GM12873 (cell line): ENCODE data around the gene P3H4.

Experiments
- TF ChIP-seq, protein P1 (sequence below): IDR thresholded peaks from 2 replicates; pipeline ENCODE4 v1.5.1; 2012; ENCODE audit warnings: low read depth, mild to moderate bottlenecking, moderate library complexity, low read length, control low read depth; ENCODE audit not compliant: insufficient read depth; ENCODE audit errors: missing control alignments

The P3H4 gene

DNA sequence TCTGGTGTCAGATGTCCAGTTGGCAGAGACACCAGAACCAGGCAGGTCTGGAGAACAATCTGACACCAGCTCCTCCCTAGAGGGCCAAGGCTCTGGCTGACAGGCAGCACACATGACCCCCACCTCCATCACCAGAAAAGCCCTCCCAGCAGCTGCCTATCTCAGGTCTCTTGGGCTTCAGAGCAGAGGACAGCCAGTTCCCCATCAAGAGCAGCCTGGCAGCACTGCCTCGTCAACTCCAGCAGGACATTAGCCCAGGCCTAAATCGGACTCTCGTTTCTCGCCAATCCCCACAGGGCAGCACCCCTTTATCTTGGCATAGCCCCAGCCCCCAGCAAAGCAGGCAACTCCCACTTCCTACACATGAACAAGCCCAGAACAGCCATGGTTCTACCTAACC is 29.6 kb downstream of the P3H4 start:
- TF ChIP-seq, protein P1, sequence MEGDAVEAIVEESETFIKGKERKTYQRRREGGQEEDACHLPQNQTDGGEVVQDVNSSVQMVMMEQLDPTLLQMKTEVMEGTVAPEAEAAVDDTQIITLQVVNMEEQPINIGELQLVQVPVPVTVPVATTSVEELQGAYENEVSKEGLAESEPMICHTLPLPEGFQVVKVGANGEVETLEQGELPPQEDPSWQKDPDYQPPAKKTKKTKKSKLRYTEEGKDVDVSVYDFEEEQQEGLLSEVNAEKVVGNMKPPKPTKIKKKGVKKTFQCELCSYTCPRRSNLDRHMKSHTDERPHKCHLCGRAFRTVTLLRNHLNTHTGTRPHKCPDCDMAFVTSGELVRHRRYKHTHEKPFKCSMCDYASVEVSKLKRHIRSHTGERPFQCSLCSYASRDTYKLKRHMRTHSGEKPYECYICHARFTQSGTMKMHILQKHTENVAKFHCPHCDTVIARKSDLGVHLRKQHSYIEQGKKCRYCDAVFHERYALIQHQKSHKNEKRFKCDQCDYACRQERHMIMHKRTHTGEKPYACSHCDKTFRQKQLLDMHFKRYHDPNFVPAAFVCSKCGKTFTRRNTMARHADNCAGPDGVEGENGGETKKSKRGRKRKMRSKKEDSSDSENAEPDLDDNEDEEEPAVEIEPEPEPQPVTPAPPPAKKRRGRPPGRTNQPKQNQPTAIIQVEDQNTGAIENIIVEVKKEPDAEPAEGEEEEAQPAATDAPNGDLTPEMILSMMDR, result no peak

DNA sequence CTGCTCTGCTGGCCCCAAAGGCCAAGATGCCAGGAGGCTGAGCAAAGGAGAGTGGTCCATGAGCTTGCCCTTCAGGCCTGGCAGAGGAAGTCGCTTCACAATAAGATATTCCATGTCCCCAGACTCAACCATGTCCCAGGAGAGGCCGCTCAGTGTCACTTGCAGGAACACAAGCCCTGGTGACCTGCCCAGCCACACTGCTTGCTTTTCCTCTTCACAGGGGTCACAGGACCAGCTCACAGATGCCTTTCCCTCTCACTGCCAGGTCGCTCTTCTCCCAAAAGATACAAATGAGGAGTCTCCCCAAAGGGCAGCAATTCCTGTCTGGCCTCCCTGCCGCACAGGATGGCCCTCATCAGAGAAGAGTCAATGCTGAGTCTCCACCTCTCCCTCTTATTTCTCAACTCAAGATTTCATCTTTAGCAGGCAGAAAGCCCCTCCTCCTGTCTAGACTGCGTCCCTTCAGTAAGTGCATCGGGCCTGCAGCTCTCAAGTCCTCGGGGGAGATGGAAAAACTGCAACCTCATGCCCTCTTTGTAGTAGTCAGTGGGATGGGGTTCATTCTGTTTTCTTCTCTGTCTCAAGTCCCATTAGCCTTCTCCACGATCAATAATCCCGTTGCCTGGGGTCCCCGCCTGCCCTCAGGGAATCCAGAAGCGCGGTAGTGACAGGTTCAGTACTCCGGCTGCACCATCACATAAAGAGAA is 30.2 kb downstream of the P3H4 start:
- TF ChIP-seq, protein P1, result no peak

DNA sequence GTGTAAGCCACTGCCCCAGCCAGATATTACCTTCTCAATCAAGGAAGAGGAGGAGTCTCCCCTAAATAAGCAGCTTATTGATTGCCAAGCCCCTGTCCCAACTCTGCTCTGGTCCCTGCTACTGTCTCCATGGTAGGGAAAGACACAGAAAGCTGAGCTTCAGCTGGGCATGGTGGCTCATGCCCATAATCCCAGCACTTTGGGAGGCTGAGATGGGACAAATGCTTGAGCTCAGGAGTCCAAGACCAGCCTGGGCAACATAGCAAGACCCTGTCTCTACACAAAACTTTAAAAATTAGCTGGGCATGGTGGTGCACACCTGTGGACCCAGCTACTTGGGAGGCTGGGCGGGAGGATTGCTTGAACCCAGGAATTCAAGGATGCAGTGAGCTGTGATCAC is 31.8 kb downstream of the P3H4 start:
- TF ChIP-seq, protein P1, result no peak

DNA sequence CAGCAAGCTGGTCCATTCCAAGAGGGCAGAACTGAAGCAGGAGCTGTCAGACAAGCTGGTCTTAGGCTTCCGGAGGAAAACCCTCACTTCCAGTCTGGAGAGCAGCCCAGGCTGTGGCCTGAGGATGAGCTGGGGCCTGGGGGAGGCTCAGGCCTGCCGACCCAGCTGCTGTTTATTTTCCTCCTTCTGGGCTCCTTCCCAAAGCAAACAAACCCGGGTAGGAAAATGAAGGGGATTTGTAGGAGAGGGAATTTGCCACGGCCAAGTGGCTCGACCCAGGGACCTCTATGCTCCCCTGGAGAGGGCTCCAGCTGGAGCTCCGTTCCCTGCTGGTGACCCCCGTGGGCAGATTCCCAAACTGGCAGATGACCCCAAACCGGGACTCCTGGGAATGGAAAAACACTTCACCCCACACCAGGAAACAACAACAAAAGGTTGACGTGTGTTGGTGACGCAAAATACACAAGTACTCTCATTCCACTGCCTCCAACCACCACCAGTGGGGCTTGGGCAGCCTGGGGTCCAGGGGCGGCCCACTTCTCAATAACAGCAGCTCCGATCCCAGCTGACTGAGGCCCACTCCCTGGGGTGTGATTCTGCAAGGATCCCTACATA is 34.1 kb downstream of the P3H4 start:
- TF ChIP-seq, protein P1, result no peak

DNA sequence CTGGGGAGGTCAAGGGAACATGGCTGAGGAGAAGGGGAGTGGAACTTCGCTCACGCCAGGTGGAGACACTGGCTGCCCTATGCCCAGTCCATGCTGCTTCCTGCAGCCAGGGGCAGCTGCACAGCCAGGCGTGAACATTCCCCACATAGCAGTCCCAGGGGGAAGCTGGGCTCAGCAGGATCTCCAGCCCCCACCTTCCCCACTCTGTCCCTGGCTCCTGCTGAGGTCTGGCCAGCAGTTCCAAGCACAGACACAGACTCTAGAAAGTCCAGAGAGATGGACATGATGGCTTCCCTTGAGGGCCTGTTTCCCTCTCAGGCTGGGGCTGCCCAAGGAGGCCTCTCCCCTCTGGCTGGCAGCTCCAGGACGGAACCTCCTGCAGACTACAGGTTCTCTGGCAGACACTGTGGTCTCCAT is 34.6 kb downstream of the P3H4 start:
- TF ChIP-seq, protein P1, result no peak

DNA sequence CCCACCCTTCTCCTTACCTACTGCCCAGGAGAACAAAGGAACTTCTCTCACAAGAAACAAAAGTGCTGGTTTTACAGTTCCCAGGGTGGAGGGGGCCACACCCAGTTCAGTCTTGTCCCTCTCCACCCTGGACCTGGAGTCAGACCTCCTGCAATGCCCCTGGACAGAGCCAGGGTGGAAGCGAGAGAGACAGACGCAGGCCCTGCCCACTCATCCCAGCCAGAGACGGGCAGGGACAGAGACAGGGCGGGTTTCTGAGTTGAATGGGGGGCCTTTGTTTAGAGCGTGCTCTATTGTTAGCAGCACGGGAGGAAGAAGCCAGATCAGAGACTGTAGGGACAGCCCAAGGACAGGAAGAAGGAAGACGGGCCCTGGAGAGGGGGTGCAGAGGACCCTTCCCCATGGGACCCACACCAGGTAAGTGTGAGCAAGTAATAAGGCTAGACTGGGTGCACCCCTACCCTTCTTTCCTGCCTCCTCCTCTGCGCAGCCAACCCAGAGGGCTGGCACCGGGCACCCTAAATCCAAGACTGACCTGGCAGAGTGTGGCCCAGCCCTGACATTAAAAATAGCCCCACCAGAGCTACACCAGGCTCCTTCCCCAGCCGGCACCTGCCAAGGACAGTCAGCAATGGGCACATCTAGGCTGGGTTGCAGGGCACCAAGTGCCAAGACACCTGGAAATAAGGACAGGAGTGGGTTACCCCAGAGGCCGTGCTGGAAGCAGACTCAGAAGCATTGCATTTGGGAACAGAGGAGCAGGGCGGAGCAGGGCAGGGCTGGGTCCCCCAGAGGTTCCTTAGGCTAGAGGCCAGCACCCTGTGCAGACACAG is 36.1 kb downstream of the P3H4 start:
- TF ChIP-seq, protein P1, result no peak

DNA sequence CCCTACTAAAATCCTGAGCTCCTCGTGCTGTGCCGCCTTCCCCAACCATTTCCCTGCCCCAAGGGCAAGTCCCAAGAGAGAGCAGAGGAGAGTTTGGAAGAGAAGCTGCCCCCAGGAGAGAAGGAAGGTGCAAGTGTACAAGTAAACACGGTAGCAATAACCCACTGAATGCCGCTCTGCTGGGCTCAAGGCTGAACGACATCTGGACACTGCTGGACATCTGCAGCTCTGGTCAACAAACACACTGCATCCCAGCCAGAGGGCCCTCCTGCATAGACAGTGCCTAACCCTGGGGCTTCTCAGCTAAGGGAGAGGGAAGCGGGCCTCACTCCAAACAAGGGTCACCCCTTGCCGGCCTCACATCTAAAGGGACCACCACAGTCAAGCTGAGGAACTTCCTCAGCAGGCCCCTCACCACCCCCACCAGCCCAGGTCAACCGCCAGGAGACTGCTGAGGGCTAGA is 38.0 kb downstream of the P3H4 start:
- TF ChIP-seq, protein P1, result no peak
